A673 (cell line): Measurements from ENCODE around the gene XAGE3.
"Not testable (repeated sequence)": the region's sequence is repeated elsewhere in the genome, so short reads cannot be mapped to it uniquely, and the experiment has no call there.

Source experiments
- EZH2 ChIP-seq: fragments of 200-600 bp; sonication (generic); IDR thresholded peaks from 2 replicates; pipeline ENCODE4 v1.6.1; 2017; ENCODE audit warnings: borderline replicate concordance, low read depth, mild to moderate bottlenecking, mixed read lengths, antibody characterized with exemption, low read length; ENCODE audit not compliant: poor library complexity, severe bottlenecking
- TF ChIP-seq, protein P1 (sequence below): fragments of 300-800, 200-600 bp; sonication (generic); conservative IDR thresholded peaks from 2 replicates; pipeline ENCODE4 v1.5.1; 2017; ENCODE audit warnings: low read depth, mild to moderate bottlenecking, antibody characterized with exemption, low read length, moderate library complexity, mixed read lengths

DNA sequence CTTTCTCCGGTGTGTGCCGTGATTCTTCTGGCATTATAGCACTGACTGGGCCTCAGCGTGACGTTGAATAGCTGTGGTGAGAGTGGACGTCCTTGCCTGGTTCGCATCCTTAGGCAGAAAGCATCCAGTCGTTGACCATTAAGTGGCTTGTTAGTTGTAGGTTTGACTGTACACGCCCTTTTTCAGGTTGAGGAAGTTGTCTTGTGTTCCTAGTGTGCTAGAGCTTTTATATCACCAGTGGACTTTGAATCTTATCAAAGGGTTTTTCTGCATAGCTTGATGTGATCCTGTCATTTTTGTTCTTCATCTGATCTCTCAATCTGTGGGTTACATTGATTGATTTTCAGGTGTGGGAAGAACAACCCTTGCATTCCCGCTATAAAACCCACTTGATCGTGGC is 37.6 kb upstream of the XAGE3 start:
- TF ChIP-seq, protein P1, sequence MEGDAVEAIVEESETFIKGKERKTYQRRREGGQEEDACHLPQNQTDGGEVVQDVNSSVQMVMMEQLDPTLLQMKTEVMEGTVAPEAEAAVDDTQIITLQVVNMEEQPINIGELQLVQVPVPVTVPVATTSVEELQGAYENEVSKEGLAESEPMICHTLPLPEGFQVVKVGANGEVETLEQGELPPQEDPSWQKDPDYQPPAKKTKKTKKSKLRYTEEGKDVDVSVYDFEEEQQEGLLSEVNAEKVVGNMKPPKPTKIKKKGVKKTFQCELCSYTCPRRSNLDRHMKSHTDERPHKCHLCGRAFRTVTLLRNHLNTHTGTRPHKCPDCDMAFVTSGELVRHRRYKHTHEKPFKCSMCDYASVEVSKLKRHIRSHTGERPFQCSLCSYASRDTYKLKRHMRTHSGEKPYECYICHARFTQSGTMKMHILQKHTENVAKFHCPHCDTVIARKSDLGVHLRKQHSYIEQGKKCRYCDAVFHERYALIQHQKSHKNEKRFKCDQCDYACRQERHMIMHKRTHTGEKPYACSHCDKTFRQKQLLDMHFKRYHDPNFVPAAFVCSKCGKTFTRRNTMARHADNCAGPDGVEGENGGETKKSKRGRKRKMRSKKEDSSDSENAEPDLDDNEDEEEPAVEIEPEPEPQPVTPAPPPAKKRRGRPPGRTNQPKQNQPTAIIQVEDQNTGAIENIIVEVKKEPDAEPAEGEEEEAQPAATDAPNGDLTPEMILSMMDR, result not testable (repeated sequence)
- not testable (repeated sequence) for TF ChIP-seq EZH2
